HG03045 (cell line): ENCODE results near the gene SNX8.

Experiments used
- ATAC-seq: cut with Tn5 transposase; IDR thresholded peaks from one replicate; pipeline ENCODE4 v1.9.1; 2021; ENCODE audit warnings: mild to moderate bottlenecking, moderate library complexity; ENCODE audit not compliant: unreplicated experiment

Gene SNX8

DNA sequence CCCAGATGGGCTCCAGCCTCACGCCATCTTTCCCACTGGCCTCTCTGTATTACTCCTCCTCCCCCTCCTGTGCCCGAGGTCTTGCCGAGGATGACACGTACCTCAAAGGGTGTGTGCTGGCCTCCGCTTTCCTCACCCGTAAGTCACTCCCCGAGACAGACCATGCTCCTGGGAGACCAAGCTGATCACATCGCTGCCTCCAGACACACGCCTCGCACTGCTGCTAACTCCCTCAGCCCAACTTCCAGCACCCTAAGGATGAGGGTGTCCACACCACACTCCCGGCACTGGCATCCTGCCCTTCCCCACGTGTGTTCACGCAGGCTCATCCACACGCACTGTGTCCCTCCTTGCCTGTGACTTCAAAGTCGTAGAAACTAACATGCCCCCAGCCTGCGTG is 105.5 kb downstream of the SNX8 start:
- ATAC-seq: no peak

DNA sequence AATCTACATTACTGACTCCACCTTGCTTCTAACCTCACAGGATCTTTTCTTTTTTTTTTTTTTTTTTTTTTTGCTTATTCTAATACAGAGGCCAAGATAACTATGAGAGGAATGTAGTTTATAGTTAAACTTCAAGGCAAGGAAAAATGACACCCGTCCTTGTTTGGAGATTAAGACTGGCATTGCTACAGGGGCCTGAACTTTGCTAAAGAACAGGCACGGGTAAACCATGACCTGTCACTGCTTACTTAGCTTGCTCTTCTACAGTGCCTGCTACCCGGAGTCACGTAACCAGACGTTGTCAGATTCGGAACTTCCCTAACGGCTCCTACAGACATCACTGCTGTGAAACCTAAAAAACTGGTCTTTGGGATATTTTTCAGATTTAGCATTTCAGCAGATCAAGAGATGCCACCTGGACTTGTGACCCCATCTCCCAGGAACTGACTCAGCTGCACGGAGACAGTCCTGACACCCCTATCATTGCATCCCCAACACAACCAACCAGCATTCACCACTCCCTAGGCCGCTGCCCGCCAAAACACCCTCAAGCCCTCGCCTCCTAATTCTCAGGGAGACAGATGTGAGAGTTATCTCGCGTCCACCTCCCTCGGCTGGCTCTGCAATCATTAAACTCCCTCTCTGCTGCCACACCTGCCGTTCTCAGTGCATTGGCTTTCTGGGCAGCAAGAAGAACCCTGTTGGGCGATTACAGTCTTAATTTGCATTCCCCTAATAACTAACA is 109.0 kb downstream of the SNX8 start:
- no peak for ATAC-seq

- ATAC-seq: no peak
Measured at GRCh38 chr7:2204446-2204845, 109.8 kb downstream of the SNX8 start.

DNA sequence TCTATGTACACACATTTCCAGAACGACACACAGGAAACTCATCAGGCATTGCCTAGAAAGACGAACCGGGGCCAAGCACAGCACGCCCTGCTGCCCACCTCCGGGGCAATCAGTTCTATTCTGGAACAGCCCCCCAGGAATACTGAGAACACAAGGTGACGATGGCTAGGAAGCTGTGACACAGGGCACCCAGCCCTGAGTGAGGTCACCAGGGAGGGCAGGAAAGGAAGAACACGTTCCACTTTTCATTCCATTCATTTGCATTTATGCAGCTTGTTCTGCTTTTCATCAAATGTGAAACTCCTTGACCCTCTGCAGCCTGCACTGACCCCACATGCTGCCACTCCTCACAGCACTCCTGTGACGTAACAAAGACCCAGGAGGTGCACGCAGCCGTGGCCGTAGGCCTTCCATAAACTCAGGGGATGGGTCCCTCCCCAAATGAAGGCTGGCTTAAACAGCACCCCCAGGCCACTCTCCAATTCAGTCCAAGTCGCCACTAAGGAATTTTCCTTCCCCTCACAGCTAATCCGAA is 110.4 kb downstream of the SNX8 start:
- no peak for ATAC-seq

DNA sequence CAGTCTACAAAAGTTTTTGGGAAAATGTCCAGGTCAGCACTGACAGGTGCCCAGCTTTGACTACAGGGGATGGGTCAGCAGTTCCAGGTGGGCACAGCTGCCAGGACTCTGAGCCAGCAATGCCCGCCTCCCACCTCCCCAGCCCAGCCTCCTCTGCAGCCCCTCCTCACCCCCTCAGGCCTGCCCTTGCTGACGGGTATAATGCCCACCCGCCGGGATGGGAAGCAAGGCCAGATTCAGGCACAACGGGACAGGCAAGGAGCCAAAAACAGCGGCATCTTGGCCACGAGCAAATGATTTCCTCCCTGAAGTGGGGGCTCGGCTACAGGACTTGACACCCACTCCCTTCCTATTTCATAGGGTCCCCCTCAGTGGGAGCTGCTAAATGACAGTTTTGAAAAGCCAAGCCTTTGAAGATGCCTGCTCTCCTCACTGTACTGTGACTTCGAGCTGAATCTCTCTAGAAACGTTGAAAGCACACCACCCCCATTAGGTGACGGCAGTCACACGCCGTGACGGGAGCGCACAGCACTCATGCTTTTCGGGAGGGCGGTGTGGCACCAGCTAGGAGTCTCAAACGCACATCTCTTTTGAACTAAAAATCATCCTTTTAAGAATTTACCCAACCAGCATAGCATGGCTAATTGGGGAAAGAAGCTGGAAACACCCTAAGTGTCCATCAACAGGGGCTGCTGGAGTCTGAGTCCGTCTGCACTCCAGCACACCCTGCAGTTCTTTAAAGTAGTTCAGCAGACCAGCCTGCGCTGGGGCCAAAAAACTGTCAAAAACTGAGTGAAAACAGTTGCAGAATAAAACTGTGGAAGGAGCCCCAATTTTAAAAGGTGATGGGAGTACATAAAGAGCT is 111.1 kb downstream of the SNX8 start:
- ATAC-seq: no peak

DNA sequence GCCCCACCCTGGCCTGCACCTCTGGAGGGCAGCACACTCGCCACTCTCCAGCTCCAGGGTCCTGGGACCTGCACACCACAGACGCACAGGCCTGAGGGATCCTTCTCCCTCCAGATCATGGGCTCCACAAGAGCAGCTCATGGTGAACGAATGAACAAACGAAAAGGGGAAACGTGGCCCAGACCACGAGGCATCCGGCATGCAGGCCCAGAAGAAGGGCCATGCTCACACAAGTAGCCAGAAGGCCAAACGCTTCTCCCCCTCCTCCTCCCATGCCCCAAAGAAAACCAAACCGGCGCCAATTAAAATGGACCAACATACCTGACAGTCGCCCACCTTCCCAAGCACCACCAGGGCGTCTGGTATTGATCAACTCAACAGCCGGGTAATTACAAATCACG is 111.9 kb downstream of the SNX8 start:
- no peak for ATAC-seq
